ENCODE data around the gene SAMD3.
"Not testable (repeated sequence)": the region's sequence is repeated elsewhere in the genome, so short reads cannot be mapped to it uniquely, and the experiment has no call there.

GRCh38 chr6:130230531-130230930 is 7.8 kb upstream of the SAMD3 start:
- TF ChIP-seq CTCF (IDR thresholded peaks at IDR 0.05; ENCODE audit: low read depth, low read length); EZH2phosphoT487 (IDR thresholded peaks at IDR 0.05; ENCODE audit: low read depth): not testable (repeated sequence)
